Measurements from ENCODE around the gene EVL.

Gene EVL

GRCh38 chr14:100138082-100138787, 73.0 kb downstream of the EVL start:
- ATAC-seq: no peak
- no peak for TF ChIP-seq GLIS3 (CRISPR knock-in tag; IDR thresholded peaks at IDR 0.05)
- no peak for TF ChIP-seq POU6F1 (CRISPR knock-in tag; IDR thresholded peaks at IDR 0.05; ENCODE audit: borderline replicate concordance, low read depth)
- no peak for TF ChIP-seq BACH2 (CRISPR knock-in tag; IDR thresholded peaks at IDR 0.05; ENCODE audit: borderline replicate concordance)
- no peak for TF ChIP-seq CSDC2 (CRISPR knock-in tag; IDR thresholded peaks at IDR 0.05)
- no peak for TF ChIP-seq ZFP30 (CRISPR knock-in tag; IDR thresholded peaks at IDR 0.05)

GRCh38 chr14:100138955-100139354, 73.7 kb downstream of the EVL start:
- no peak for ATAC-seq

GRCh38 chr14:100140452-100141078, 75.3 kb downstream of the EVL start:
- ATAC-seq: no peak
- TF ChIP-seq ZFP30 (CRISPR knock-in tag; IDR thresholded peaks at IDR 0.05) (no peak), CSRNP3 (CRISPR knock-in tag; IDR thresholded peaks at IDR 0.05) (no peak), ZNF70 (CRISPR knock-in tag; IDR thresholded peaks at IDR 0.05) (no peak), ZC3H10 (CRISPR knock-in tag; IDR thresholded peaks at IDR 0.05) (no peak), GLIS3 (CRISPR knock-in tag; IDR thresholded peaks at IDR 0.05) (no peak), PATZ1 (CRISPR knock-in tag; IDR thresholded peaks at IDR 0.05; ENCODE audit: borderline replicate concordance) (no peak), TSHZ2 (CRISPR knock-in tag; IDR thresholded peaks at IDR 0.05) (no peak)

More at GRCh38 chr14:100138955-100139354, 73.7 kb downstream of the EVL start:
- TF ChIP-seq PPARA (CRISPR knock-in tag; IDR thresholded peaks at IDR 0.05; ENCODE audit: borderline replicate concordance) (no peak), CSRNP3 (CRISPR knock-in tag; IDR thresholded peaks at IDR 0.05) (no peak), ZFP30 (CRISPR knock-in tag; IDR thresholded peaks at IDR 0.05) (no peak), TSHZ2 (CRISPR knock-in tag; IDR thresholded peaks at IDR 0.05) (no peak), TOX (CRISPR knock-in tag; IDR thresholded peaks at IDR 0.05; ENCODE audit: borderline replicate concordance) (no peak), CSDC2 (CRISPR knock-in tag; IDR thresholded peaks at IDR 0.05) (no peak), GLIS3 (CRISPR knock-in tag; IDR thresholded peaks at IDR 0.05) (no peak), POU6F1 (CRISPR knock-in tag; IDR thresholded peaks at IDR 0.05; ENCODE audit: borderline replicate concordance, low read depth) (no peak), ISL1 (CRISPR knock-in tag; IDR thresholded peaks at IDR 0.05) (no peak)

All from SK-N-SH treated with all-trans-retinoic acid at 6 μM for 48 hours (cell line).